MCF 10A (cell line): ENCODE measurements around the gene SSNA1. TPM values are rescaled to one million over a fixed set of nuclear protein-coding genes. Genes with fewer than 3 reads are reported as not detected.

Experiments used
- BruUV-seq: library from RNA; stranded (reverse); fragments of 400-500 nt; replicated peaks from 2 replicates; lab custom pipeline; 2021; lab: Mats Ljungman, UMichigan
- CTCF ChIA-PET: fragments of 300-600 bp; sonication (Branson Sonifier 250); formaldehyde crosslinking; extraction: SDS; loops from one replicate; lab custom pipeline; 2021; ENCODE audit warnings: antibody characterized with exemption, inconsistent platforms; lab: Yijun Ruan, JAX
- POLR2A ChIA-PET: fragments of 300-600, 350-650 bp; sonication (Branson Sonifier 250); formaldehyde crosslinking; extraction: SDS; loops from one replicate; lab custom pipeline; 2020; ENCODE audit warnings: antibody characterized with exemption, inconsistent platforms; lab: Yijun Ruan, JAX
- DNase-seq: peaks from one replicate; pipeline ENCODE4 v3.0.0-alpha.2; 2018; ENCODE audit not compliant: unreplicated experiment
- H3K27ac Mint-ChIP-seq: one replicate; pipeline ENCODE4 v1.8.0; 2022; ENCODE audit warnings: mild to moderate bottlenecking, low read depth, mixed read lengths; ENCODE audit not compliant: unreplicated experiment
- H3K27me3 Mint-ChIP-seq: one replicate; pipeline ENCODE4 v1.8.0; 2022; ENCODE audit warnings: mixed read lengths; ENCODE audit not compliant: insufficient read depth, unreplicated experiment
- H3K36me3 Mint-ChIP-seq: one replicate; pipeline ENCODE4 v1.8.0; 2022; ENCODE audit warnings: mild to moderate bottlenecking, moderate library complexity, mixed read lengths; ENCODE audit not compliant: insufficient read depth, unreplicated experiment
- H3K4me1 Mint-ChIP-seq: one replicate; pipeline ENCODE4 v1.8.0; 2022; ENCODE audit warnings: mixed read lengths; ENCODE audit not compliant: insufficient read depth, unreplicated experiment
- H3K4me3 Mint-ChIP-seq: one replicate; pipeline ENCODE4 v1.8.0; 2022; ENCODE audit warnings: mild to moderate bottlenecking, moderate library complexity, mixed read lengths; ENCODE audit not compliant: unreplicated experiment
- H3K9me3 Mint-ChIP-seq: one replicate; pipeline ENCODE4 v1.8.0; 2022; ENCODE audit warnings: mixed read lengths; ENCODE audit not compliant: unreplicated experiment
- CTCF ChIP-seq: fragments of 200-600 bp; IDR thresholded peaks from one replicate; pipeline ENCODE4 v1.8.0; 2022; ENCODE audit warnings: antibody characterized with exemption, mild to moderate bottlenecking; ENCODE audit not compliant: unreplicated experiment
- intact Hi-C: fragments of 100-400 bp; cut with micrococcal nuclease; formaldehyde crosslinking; loops from 2 replicates; pipeline ENCODE4 v1.14.1; 2022
- total RNA-seq: library from RNA; stranded (reverse); gene quantifications from 2 replicates; pipeline ENCODE4 v1.2.3, GENCODE V29; 2022

Gene SSNA1
- total RNA-seq, 1 experiment from 2014 or later: 81.4 TPM

- H3K4me3 Mint-ChIP-seq: no peak overlapping the region
- H3K4me1 Mint-ChIP-seq: no peaks in the 10 kb centered on the region
- ChIA-PET CTCF (interaction anchor here (0.6 to 0.9 kb wide), 4 partner anchors 24 to 92 kb away, joined by 3 to 4 read pairs (median 3); partner anchors contain the start of gene RNF224), POLR2A (interaction anchor here (0.7 kb wide), 1 partner anchor 18 kb away, joined by 3 read pairs; the partner anchor contains the start of genes ANAPC2 and SSNA1)
- intact Hi-C loops: loop anchor here (10.0 kb wide), 1 partner anchor 53 kb away; the partner anchor contains the start of genes CYSRT1, RNF208 and RNF224
- no peak for TF ChIP-seq CTCF
- no peaks in the 10 kb centered on the region for H3K9me3 Mint-ChIP-seq
- DNase-seq: no peak
- H3K27me3 Mint-ChIP-seq: peaks cover 9% of the 10 kb centered on the region
- no peak overlapping the region for H3K27ac Mint-ChIP-seq
- no peaks in the 10 kb centered on the region for H3K36me3 Mint-ChIP-seq
- BruUV-seq: no TSS peak
Observed at GRCh38 chr9:137171149-137171900, 17.2 kb upstream of the SSNA1 start.

GRCh38 chr9:137172901-137173795 is 15.3 kb upstream of the SSNA1 start:
- ChIA-PET CTCF (interaction anchor here (0.7 kb wide), 1 partner anchor 732 kb away, joined by 3 read pairs; no protein-coding TSS in a partner anchor), POLR2A (interaction anchor here (0.6 to 1.1 kb wide), 4 partner anchors 44 to 268 kb away, joined by 3 read pairs; partner anchors contain the start of gene ENTPD8)
- TF ChIP-seq CTCF: no peak
- Mint-ChIP-seq H3K27me3 (no peaks in the 10 kb centered on the region), H3K4me3 (no peak overlapping the region), H3K9me3 (no peaks in the 10 kb centered on the region), H3K27ac (no peak overlapping the region), H3K4me1 (no peaks in the 10 kb centered on the region), H3K36me3 (peaks cover 1% of the 10 kb centered on the region)
- intact Hi-C loops: loop anchor here (10.0 kb wide), 1 partner anchor 52 kb away; the partner anchor contains the start of genes CYSRT1, RNF208 and RNF224
- BruUV-seq: no TSS peak
- no peak for DNase-seq

- Mint-ChIP-seq H3K27ac (no peak overlapping the region), H3K4me1 (no peaks in the 10 kb centered on the region), H3K9me3 (no peaks in the 10 kb centered on the region), H3K4me3 (no peak overlapping the region), H3K36me3 (peaks cover 6% of the 10 kb centered on the region), H3K27me3 (no peaks in the 10 kb centered on the region)
- ChIA-PET POLR2A (interaction anchor here (0.6 to 1.1 kb wide), 2 partner anchors 44 to 90 kb away, joined by 3 to 4 read pairs; no protein-coding TSS in a partner anchor), CTCF (interaction anchor here (0.7 kb wide), 2 partner anchors 34 to 732 kb away, joined by 3 read pairs; no protein-coding TSS in a partner anchor)
- BruUV-seq: no TSS peak
- intact Hi-C loops: loop anchor here (10.0 kb wide), 1 partner anchor 51 kb away; the partner anchor contains the start of genes CYSRT1, RNF208 and RNF224
- no peak for DNase-seq
- TF ChIP-seq CTCF: no peak
Observed at GRCh38 chr9:137173796-137174664, 14.4 kb upstream of the SSNA1 start.
